ENCODE results near the gene LAMA5. TPM values are rescaled to one million over a fixed set of nuclear protein-coding genes. Genes with fewer than 3 reads are reported as not detected.

Gene LAMA5
- total and polyA plus RNA-seq, 9 donors: 30.9 to 107 (median 71.8) TPM

GRCh38 chr20:62405108-62405980 is 38.2 kb upstream of the LAMA5 start:
- Histone ChIP-seq H3K4me1 (ENCODE audit: control insufficient read depth, insufficient read depth, low read length) (peaks cover 56% of the 10 kb centered on the region), H3K36me3 (ENCODE audit: control insufficient read depth, insufficient read depth, low read length) (peaks cover 1% of the 10 kb centered on the region), H3K9me3 (replicated peaks; ENCODE audit: control insufficient read depth, low read depth, low read length) (no peaks in the 10 kb centered on the region), H3K27me3 (ENCODE audit: control insufficient read depth, insufficient read depth, low read length) (peaks cover 5% of the 10 kb centered on the region), H3K4me3 (ENCODE audit: low read length) (no peak overlapping the region), H3K27ac (ENCODE audit: low read length) (no peak overlapping the region)
- 69% methylated on average over 23 of the region's 23 CpGs for WGBS (ENCODE audit: insufficient coverage)
- peak; percentile 39 for DNase-seq

- Histone ChIP-seq H3K4me1 (ENCODE audit: control insufficient read depth, insufficient read depth, low read length) (peaks cover 50% of the 10 kb centered on the region), H3K9me3 (replicated peaks; ENCODE audit: control insufficient read depth, low read depth, low read length) (no peaks in the 10 kb centered on the region), H3K4me3 (ENCODE audit: low read length) (no peak overlapping the region), H3K27me3 (ENCODE audit: control insufficient read depth, insufficient read depth, low read length) (peaks cover 3% of the 10 kb centered on the region), H3K27ac (ENCODE audit: low read length) (no peak overlapping the region), H3K36me3 (ENCODE audit: control insufficient read depth, insufficient read depth, low read length) (peaks cover 3% of the 10 kb centered on the region)
- WGBS (ENCODE audit: insufficient coverage): 87% methylated on average over 7 of the region's 12 CpGs
- DNase-seq: no peak
These were observed 37.6 kb upstream of the LAMA5 start for GRCh38 chr20:62404761-62405107.

DNA sequence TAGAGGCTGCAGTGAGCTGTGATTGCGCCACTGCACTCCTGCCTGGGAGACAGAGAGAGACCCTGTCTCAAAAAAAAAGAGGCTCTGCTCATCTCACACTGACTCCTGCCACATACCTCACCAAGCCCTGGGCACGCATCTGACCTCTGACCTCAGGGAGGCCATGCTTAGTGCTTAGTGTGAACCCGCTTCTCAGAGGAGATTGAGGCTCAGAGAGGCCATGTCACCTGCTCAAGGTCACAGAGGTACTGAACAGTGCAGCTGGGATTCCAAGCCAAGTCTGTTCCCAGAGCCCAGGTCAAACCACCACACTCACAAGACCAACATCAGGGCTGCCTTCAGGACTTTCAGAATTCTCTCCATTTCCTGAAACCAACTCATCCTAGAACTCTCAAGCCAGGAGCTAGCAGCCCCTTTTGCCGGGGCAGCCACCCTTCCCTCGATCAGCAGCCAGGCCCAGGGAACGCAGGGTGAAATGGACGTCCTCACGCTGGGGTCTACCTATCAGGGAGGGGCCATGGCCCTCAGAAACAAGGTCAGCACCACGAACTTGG is 37.1 kb upstream of the LAMA5 start:
- Histone ChIP-seq H3K36me3 (ENCODE audit: control insufficient read depth, insufficient read depth, low read length) (peaks cover 3% of the 10 kb centered on the region), H3K27ac (ENCODE audit: low read length) (no peak overlapping the region), H3K4me3 (ENCODE audit: low read length) (no peak overlapping the region), H3K9me3 (replicated peaks; ENCODE audit: control insufficient read depth, low read depth, low read length) (no peaks in the 10 kb centered on the region), H3K27me3 (ENCODE audit: control insufficient read depth, insufficient read depth, low read length) (peaks cover under 1% of the 10 kb centered on the region), H3K4me1 (ENCODE audit: control insufficient read depth, insufficient read depth, low read length) (peaks cover 45% of the 10 kb centered on the region)
- WGBS (ENCODE audit: insufficient coverage): 85% methylated on average over 7 of the region's 9 CpGs
- no peak for DNase-seq

DNA sequence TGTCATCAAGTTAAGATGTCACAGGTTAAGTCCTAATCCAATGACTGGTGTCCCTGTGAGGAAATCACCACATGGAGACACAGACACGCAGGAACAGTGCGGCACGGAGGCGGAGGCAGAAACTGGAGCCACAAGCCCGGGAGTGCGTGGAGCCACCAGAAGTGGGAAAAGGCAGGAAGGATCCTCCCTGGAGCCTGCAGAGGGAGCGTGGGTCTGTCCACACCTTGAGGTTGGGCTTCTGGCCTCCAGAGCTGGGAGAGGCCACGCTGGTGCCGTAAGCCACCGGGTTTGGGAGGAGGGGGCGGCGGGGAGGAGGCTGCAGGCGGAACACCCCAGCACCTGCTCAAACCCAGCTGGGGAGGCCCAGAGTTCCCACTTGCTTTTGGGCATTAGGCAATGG is 36.2 kb upstream of the LAMA5 start:
- WGBS (ENCODE audit: insufficient coverage): 58% methylated on average over 7 of the region's 13 CpGs
- Histone ChIP-seq H3K27me3 (ENCODE audit: control insufficient read depth, insufficient read depth, low read length) (no peaks in the 10 kb centered on the region), H3K9me3 (replicated peaks; ENCODE audit: control insufficient read depth, low read depth, low read length) (no peaks in the 10 kb centered on the region), H3K27ac (ENCODE audit: low read length) (no peak overlapping the region), H3K4me1 (ENCODE audit: control insufficient read depth, insufficient read depth, low read length) (peaks cover 36% of the 10 kb centered on the region), H3K4me3 (ENCODE audit: low read length) (no peak overlapping the region), H3K36me3 (ENCODE audit: control insufficient read depth, insufficient read depth, low read length) (peaks cover 3% of the 10 kb centered on the region)
- no peak for DNase-seq

DNA sequence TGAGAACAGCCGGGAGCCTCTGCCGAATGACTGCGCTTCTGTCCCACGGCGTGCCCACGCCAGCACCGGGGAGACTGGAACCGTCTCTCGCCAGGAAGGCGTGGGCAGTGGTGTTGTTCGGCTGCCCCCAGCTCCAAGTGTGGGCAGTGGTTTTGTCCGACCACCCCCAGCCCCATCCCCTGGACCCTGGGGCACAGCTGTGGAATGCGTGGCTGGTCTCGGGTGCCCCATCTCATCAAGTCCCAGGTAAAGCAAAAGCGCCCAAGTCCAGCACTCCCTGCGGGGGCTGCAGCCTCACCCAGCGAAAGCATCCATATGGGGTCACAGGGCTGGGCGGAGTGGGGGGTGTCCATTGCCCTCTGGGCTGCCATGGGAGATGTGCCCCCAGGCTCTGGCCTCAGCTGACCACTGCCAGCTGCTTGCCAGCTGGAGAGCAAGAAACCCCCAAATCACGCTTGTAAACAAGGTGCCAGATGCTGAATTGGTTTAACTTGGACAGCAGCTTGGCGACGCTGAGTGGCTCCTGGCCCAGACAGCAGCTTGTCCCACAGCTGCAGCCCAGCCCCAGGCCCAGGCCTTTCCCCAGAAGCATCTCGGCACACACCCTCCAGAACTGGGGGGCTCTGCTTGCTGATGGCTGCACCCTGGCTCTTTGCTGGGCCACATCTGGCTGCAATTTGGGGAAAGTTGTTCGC is 35.5 kb upstream of the LAMA5 start:
- WGBS (ENCODE audit: insufficient coverage): 82% methylated on average over 21 of the region's 23 CpGs
- DNase-seq: peak; percentile 53
- Histone ChIP-seq H3K27ac (ENCODE audit: low read length) (no peak overlapping the region), H3K4me1 (ENCODE audit: control insufficient read depth, insufficient read depth, low read length) (peaks cover 29% of the 10 kb centered on the region), H3K36me3 (ENCODE audit: control insufficient read depth, insufficient read depth, low read length) (peaks cover 3% of the 10 kb centered on the region), H3K4me3 (ENCODE audit: low read length) (no peak overlapping the region), H3K27me3 (ENCODE audit: control insufficient read depth, insufficient read depth, low read length) (no peaks in the 10 kb centered on the region), H3K9me3 (replicated peaks; ENCODE audit: control insufficient read depth, low read depth, low read length) (no peaks in the 10 kb centered on the region)

DNA sequence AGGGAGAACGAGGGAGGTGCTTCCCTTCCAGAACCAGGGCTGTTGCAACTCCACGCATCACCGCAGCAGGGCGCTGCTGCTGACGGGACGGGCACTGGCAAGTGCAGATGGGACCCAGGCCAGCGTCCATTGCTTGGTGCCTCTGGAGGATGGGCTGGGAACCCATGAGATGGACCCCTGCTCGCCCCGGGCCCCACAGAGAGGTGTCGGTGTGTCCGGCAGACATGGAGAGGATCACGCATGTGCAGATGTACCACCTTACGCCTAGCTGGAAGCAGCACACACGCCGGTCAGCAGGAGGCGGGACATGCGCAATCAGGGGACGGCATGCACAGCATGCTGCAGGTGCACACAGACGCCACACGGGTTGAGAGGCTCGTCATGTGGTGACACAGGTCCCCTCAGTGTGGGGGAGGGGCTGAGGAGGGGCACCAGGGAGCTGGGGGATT is 34.2 kb upstream of the LAMA5 start:
- Histone ChIP-seq H3K4me3 (ENCODE audit: low read length) (no peak overlapping the region), H3K27me3 (ENCODE audit: control insufficient read depth, insufficient read depth, low read length) (no peaks in the 10 kb centered on the region), H3K9me3 (replicated peaks; ENCODE audit: control insufficient read depth, low read depth, low read length) (no peaks in the 10 kb centered on the region), H3K27ac (ENCODE audit: low read length) (no peak overlapping the region), H3K4me1 (ENCODE audit: control insufficient read depth, insufficient read depth, low read length) (peaks cover 22% of the 10 kb centered on the region), H3K36me3 (ENCODE audit: control insufficient read depth, insufficient read depth, low read length) (peaks cover 4% of the 10 kb centered on the region)
- 82% methylated on average over 20 of the region's 21 CpGs for WGBS (ENCODE audit: insufficient coverage)
- DNase-seq: no peak

GRCh38 chr20:62400541-62400940 is 33.4 kb upstream of the LAMA5 start:
- no peak for DNase-seq
- Histone ChIP-seq H3K36me3 (ENCODE audit: control insufficient read depth, insufficient read depth, low read length) (peaks cover 11% of the 10 kb centered on the region), H3K27ac (ENCODE audit: low read length) (no peak overlapping the region), H3K4me3 (ENCODE audit: low read length) (no peak overlapping the region), H3K27me3 (ENCODE audit: control insufficient read depth, insufficient read depth, low read length) (no peaks in the 10 kb centered on the region), H3K9me3 (replicated peaks; ENCODE audit: control insufficient read depth, low read depth, low read length) (no peaks in the 10 kb centered on the region), H3K4me1 (ENCODE audit: control insufficient read depth, insufficient read depth, low read length) (peaks cover 13% of the 10 kb centered on the region)
- WGBS (ENCODE audit: insufficient coverage): 76% methylated on average over 9 of the region's 10 CpGs

DNA sequence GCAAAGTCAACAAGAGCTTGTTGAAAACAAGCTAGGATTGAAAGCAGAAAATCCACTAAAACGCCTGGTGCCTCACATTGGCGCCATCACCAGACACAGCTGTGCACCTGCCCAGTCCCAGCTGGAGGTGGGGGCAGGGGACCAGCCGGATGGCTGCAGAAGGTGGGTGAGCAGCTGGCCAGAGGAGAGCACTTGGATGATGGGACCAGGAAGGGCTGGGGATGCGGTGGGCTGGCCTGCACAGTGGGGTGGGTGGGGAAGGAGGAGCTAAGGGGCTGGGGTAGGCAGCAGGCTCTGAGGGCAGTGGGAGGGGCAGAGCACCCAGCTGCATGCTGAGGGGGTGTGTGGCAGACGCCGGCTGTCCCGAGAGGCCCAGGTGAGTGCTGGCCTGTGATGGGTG is 32.9 kb upstream of the LAMA5 start:
- no peak overlapping the region for H3K27ac ChIP-seq (ENCODE audit: low read length)
- H3K27me3 ChIP-seq (ENCODE audit: control insufficient read depth, insufficient read depth, low read length): no peaks in the 10 kb centered on the region
- no peak for DNase-seq
- peaks cover 16% of the 10 kb centered on the region for H3K36me3 ChIP-seq (ENCODE audit: control insufficient read depth, insufficient read depth, low read length)
- 80% methylated on average over 7 of the region's 7 CpGs for WGBS (ENCODE audit: insufficient coverage)
- no peaks in the 10 kb centered on the region for H3K9me3 ChIP-seq (replicated peaks; ENCODE audit: control insufficient read depth, low read depth, low read length)
- peaks cover 11% of the 10 kb centered on the region for H3K4me1 ChIP-seq (ENCODE audit: control insufficient read depth, insufficient read depth, low read length)
- H3K4me3 ChIP-seq (ENCODE audit: low read length): no peak overlapping the region

- Histone ChIP-seq H3K4me3 (ENCODE audit: low read length) (no peak overlapping the region), H3K4me1 (ENCODE audit: control insufficient read depth, insufficient read depth, low read length) (peaks cover 9% of the 10 kb centered on the region), H3K36me3 (ENCODE audit: control insufficient read depth, insufficient read depth, low read length) (peaks cover 31% of the 10 kb centered on the region), H3K27me3 (ENCODE audit: control insufficient read depth, insufficient read depth, low read length) (no peaks in the 10 kb centered on the region), H3K27ac (ENCODE audit: low read length) (no peak overlapping the region), H3K9me3 (replicated peaks; ENCODE audit: control insufficient read depth, low read depth, low read length) (no peaks in the 10 kb centered on the region)
- no peak for DNase-seq
- WGBS (ENCODE audit: insufficient coverage): 89% methylated on average over 16 of the region's 19 CpGs
These were observed 31.2 kb upstream of the LAMA5 start for GRCh38 chr20:62398120-62398821.
